ENCODE measurements around the gene DRC3. TPM values are rescaled to one million over a fixed set of nuclear protein-coding genes. Genes with fewer than 3 reads are reported as not detected.

DRC3 gene
- total RNA-seq, 6 experiments from 2014 or later, result 0.37 to 0.73 (median 0.61) TPM

DNA sequence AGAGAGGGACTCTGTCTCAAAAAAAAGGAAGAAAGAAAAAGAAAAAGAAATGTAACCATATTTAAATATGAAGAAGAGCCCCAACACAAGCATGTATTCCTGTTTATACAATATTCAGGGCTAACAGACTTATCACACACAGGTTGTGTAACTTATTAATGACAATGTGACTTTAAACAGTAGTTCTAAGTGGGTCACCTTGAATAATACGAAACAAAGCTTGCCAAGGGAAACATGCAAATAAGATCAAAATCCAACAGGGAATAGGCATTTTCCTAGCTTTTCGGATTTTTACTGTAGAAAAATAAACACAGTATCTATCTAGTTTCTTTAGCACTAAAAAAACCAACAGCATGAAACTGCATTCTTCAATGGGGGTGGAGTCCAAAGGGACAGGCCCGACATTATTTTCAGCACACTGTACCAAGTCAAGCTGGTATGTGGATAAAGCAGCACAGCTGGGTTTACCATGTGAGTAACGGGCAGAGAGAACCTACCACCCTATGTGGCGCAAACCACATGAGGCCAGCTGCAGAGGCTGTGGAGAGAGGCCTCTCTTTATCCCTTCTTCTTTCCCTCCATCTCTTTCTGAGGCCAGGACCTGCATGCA lies 45.7 kb upstream of the DRC3 start:
- no peaks in the 10 kb centered on the region for H3K9me3 Mint-ChIP-seq
- H3K4me3 Mint-ChIP-seq, result no peak overlapping the region
- peaks cover 11% of the 10 kb centered on the region for H3K36me3 Mint-ChIP-seq (ENCODE audit: low read depth)
- H3K4me1 Mint-ChIP-seq (ENCODE audit: low read depth), result peaks cover 92% of the 10 kb centered on the region
- no peak for DNase-seq
- no peak for TF ChIP-seq CTCF (IDR thresholded peaks at IDR 0.05)
- H3K27ac Mint-ChIP-seq, result peak overlapping the region; percentile 33; the same call in 1 of the 2 replicates
- H3K27me3 Mint-ChIP-seq (ENCODE audit: insufficient read depth), result peaks cover 7% of the 10 kb centered on the region; the same call in 1 of the 2 replicates

GRCh38 chr17:17928398-17929287 lies 44.0 kb upstream of the DRC3 start:
- H3K4me3 Mint-ChIP-seq, result no peak overlapping the region
- peak overlapping the region; percentile 80 for H3K27ac Mint-ChIP-seq
- peaks cover 6% of the 10 kb centered on the region; the same call in 1 of the 2 replicates for H3K27me3 Mint-ChIP-seq (ENCODE audit: insufficient read depth)
- peaks cover 89% of the 10 kb centered on the region for H3K4me1 Mint-ChIP-seq (ENCODE audit: low read depth)
- H3K9me3 Mint-ChIP-seq, result no peaks in the 10 kb centered on the region
- no peak for TF ChIP-seq CTCF (IDR thresholded peaks at IDR 0.05)
- no peak for DNase-seq
- peaks cover 1% of the 10 kb centered on the region; the same call in 1 of the 2 replicates for H3K36me3 Mint-ChIP-seq (ENCODE audit: low read depth)

- Mint-ChIP-seq H3K9me3 (no peaks in the 10 kb centered on the region), H3K27me3 (ENCODE audit: insufficient read depth) (peaks cover 6% of the 10 kb centered on the region; the same call in 1 of the 2 replicates), H3K4me3 (no peak overlapping the region), H3K4me1 (ENCODE audit: low read depth) (peaks cover 89% of the 10 kb centered on the region), H3K36me3 (ENCODE audit: low read depth) (peaks cover 6% of the 10 kb centered on the region; the same call in 1 of the 2 replicates), H3K27ac (peak overlapping the region; percentile 80)
- TF ChIP-seq CTCF (IDR thresholded peaks at IDR 0.05), result no peak
- no peak for DNase-seq
Measured at GRCh38 chr17:17929655-17930380, 42.8 kb upstream of the DRC3 start.

GRCh38 chr17:17930674-17931073 lies 42.0 kb upstream of the DRC3 start:
- H3K36me3 Mint-ChIP-seq (ENCODE audit: low read depth), result peaks cover 6% of the 10 kb centered on the region; the same call in 1 of the 2 replicates
- no peak for TF ChIP-seq CTCF (IDR thresholded peaks at IDR 0.05)
- H3K4me1 Mint-ChIP-seq (ENCODE audit: low read depth), result peaks cover 91% of the 10 kb centered on the region
- DNase-seq, result no peak
- H3K27ac Mint-ChIP-seq, result peak overlapping the region; percentile 3
- H3K9me3 Mint-ChIP-seq, result no peaks in the 10 kb centered on the region
- H3K4me3 Mint-ChIP-seq, result no peak overlapping the region
- H3K27me3 Mint-ChIP-seq (ENCODE audit: insufficient read depth), result peaks cover 6% of the 10 kb centered on the region; the same call in 1 of the 2 replicates

- peaks cover 6% of the 10 kb centered on the region; the same call in 1 of the 2 replicates for H3K27me3 Mint-ChIP-seq (ENCODE audit: insufficient read depth)
- H3K36me3 Mint-ChIP-seq (ENCODE audit: low read depth), result peaks cover 6% of the 10 kb centered on the region; the same call in 1 of the 2 replicates
- TF ChIP-seq CTCF (IDR thresholded peaks at IDR 0.05), result no peak
- no peak for DNase-seq
- no peaks in the 10 kb centered on the region for H3K9me3 Mint-ChIP-seq
- peaks cover 94% of the 10 kb centered on the region for H3K4me1 Mint-ChIP-seq (ENCODE audit: low read depth)
- no peak overlapping the region for H3K4me3 Mint-ChIP-seq
- H3K27ac Mint-ChIP-seq, result peak overlapping the region; percentile 3; the same call in 1 of the 2 replicates
Measured at GRCh38 chr17:17931159-17931558, 41.5 kb upstream of the DRC3 start.

Data from HFFc6 (cell line).